Measurements from ENCODE around the gene HECTD4. TPM values are rescaled to one million over a fixed set of nuclear protein-coding genes. Genes with fewer than 3 reads are reported as not detected.
A peak's percentile ranks its signal among the peaks of the same experiment; 100 is the strongest.

HECTD4 gene
- total RNA-seq, 1 experiment from 2014 or later, result 54.5 TPM

GRCh38 chr12:112116232-112117060 is 265.8 kb downstream of the HECTD4 start:
- no peaks in the 10 kb centered on the region for H3K36me3 Mint-ChIP-seq (ENCODE audit: insufficient read depth, unreplicated experiment)
- POLR2A ChIA-PET, result interaction anchor here (1.1 to 1.5 kb wide), 3 partner anchors 8 to 10 kb away, joined by 4 to 5 read pairs (median 5); partner anchors contain the start of gene TRAFD1
- no peaks in the 10 kb centered on the region for H3K36me3 ChIP-seq (ENCODE audit: control insufficient read depth, insufficient read depth, low read length)
- H3K27me3 ChIP-seq (replicated peaks; ENCODE audit: control insufficient read depth, insufficient read depth, low read length), result no peaks in the 10 kb centered on the region
- DNase-seq, result peak; percentile 65 to 67
- peak overlapping the region; percentile 31 for H3K27ac Mint-ChIP-seq (ENCODE audit: unreplicated experiment)
- peak overlapping the region; percentile 12 for H3K4me3 Mint-ChIP-seq (ENCODE audit: unreplicated experiment)
- H3K9me3 ChIP-seq, result no peaks in the 10 kb centered on the region
- no peaks in the 10 kb centered on the region for H3K9me3 Mint-ChIP-seq (ENCODE audit: unreplicated experiment)
- H3K4me3 ChIP-seq (ENCODE audit: low read depth, low read length), result no peak overlapping the region
- no peak for TF ChIP-seq CTCF (IDR thresholded peaks at IDR 0.05; ENCODE audit: insufficient read depth in 1 of 2, low read depth in 1 of 2, low read length in 1 of 2, severe bottlenecking in 1 of 2, unreplicated experiment in 1 of 2)
- intact Hi-C loops (cut with micrococcal nuclease; ENCODE audit: unreplicated experiment), result no loop called here
- H3K27me3 Mint-ChIP-seq (ENCODE audit: insufficient read depth, unreplicated experiment), result no peaks in the 10 kb centered on the region
- peaks cover 13% of the 10 kb centered on the region for H3K4me1 ChIP-seq
- BruUV-seq (replicated peaks), result no TSS peak
- peaks cover 16% of the 10 kb centered on the region for H3K4me1 Mint-ChIP-seq (ENCODE audit: low read depth, unreplicated experiment)
- CTCF ChIA-PET, result no interaction called here

GRCh38 chr12:112115259-112116045 is 266.8 kb downstream of the HECTD4 start:
- Mint-ChIP-seq H3K27me3 (ENCODE audit: insufficient read depth, unreplicated experiment) (no peaks in the 10 kb centered on the region), H3K4me3 (ENCODE audit: unreplicated experiment) (no peak overlapping the region), H3K27ac (ENCODE audit: unreplicated experiment) (no peak overlapping the region), H3K9me3 (ENCODE audit: unreplicated experiment) (no peaks in the 10 kb centered on the region), H3K36me3 (ENCODE audit: insufficient read depth, unreplicated experiment) (no peaks in the 10 kb centered on the region), H3K4me1 (ENCODE audit: low read depth, unreplicated experiment) (peaks cover 21% of the 10 kb centered on the region)
- BruUV-seq (replicated peaks), result no TSS peak
- H3K4me1 ChIP-seq, result peaks cover 17% of the 10 kb centered on the region
- H3K9me3 ChIP-seq, result no peaks in the 10 kb centered on the region
- CTCF ChIA-PET, result no interaction called here
- intact Hi-C loops (cut with micrococcal nuclease; ENCODE audit: unreplicated experiment), result no loop called here
- no peak overlapping the region for H3K4me3 ChIP-seq (ENCODE audit: low read depth, low read length)
- no peak for TF ChIP-seq CTCF (IDR thresholded peaks at IDR 0.05; ENCODE audit: insufficient read depth in 1 of 2, low read depth in 1 of 2, low read length in 1 of 2, severe bottlenecking in 1 of 2, unreplicated experiment in 1 of 2)
- peak in 1 of 2 experiments; percentile 9 for DNase-seq
- no peaks in the 10 kb centered on the region for H3K27me3 ChIP-seq (replicated peaks; ENCODE audit: control insufficient read depth, insufficient read depth, low read length)
- POLR2A ChIA-PET, result no interaction called here
- no peaks in the 10 kb centered on the region for H3K36me3 ChIP-seq (ENCODE audit: control insufficient read depth, insufficient read depth, low read length)

- no peaks in the 10 kb centered on the region for H3K9me3 ChIP-seq
- Mint-ChIP-seq H3K4me3 (ENCODE audit: unreplicated experiment) (no peak overlapping the region), H3K27ac (ENCODE audit: unreplicated experiment) (no peak overlapping the region), H3K36me3 (ENCODE audit: insufficient read depth, unreplicated experiment) (peaks cover 12% of the 10 kb centered on the region), H3K27me3 (ENCODE audit: insufficient read depth, unreplicated experiment) (no peaks in the 10 kb centered on the region), H3K4me1 (ENCODE audit: low read depth, unreplicated experiment) (peaks cover 24% of the 10 kb centered on the region), H3K9me3 (ENCODE audit: unreplicated experiment) (no peaks in the 10 kb centered on the region)
- intact Hi-C loops (cut with micrococcal nuclease; ENCODE audit: unreplicated experiment), result no loop called here
- ChIA-PET CTCF (interaction anchor here (0.6 kb wide), 1 partner anchor 21 kb away, joined by 5 read pairs; no protein-coding TSS in a partner anchor), POLR2A (interaction anchor here (0.7 to 1.0 kb wide), 2 partner anchors 12 to 148 kb away, joined by 3 to 4 read pairs; no protein-coding TSS in a partner anchor)
- no peak overlapping the region for H3K4me3 ChIP-seq (ENCODE audit: low read depth, low read length)
- TF ChIP-seq CTCF (IDR thresholded peaks at IDR 0.05; ENCODE audit: insufficient read depth in 1 of 2, low read depth in 1 of 2, low read length in 1 of 2, severe bottlenecking in 1 of 2, unreplicated experiment in 1 of 2), result no peak
- no TSS peak for BruUV-seq (replicated peaks)
- peaks cover 19% of the 10 kb centered on the region for H3K4me1 ChIP-seq
- no peaks in the 10 kb centered on the region for H3K27me3 ChIP-seq (replicated peaks; ENCODE audit: control insufficient read depth, insufficient read depth, low read length)
- H3K36me3 ChIP-seq (ENCODE audit: control insufficient read depth, insufficient read depth, low read length), result no peaks in the 10 kb centered on the region
- DNase-seq, result no peak
Measured at GRCh38 chr12:112112409-112113133, 269.7 kb downstream of the HECTD4 start.

All from Caco-2 (cell line).